GM18873 (cell line): ENCODE results near the gene MS4A14.
A peak's percentile ranks its signal among the peaks of the same experiment; 100 is the strongest.
"Not testable (repeated sequence)": the region's sequence is repeated elsewhere in the genome, so short reads cannot be mapped to it uniquely, and the experiment has no call there.

Experiments used
- ATAC-seq: cut with Tn5 transposase; IDR thresholded peaks from one replicate; pipeline ENCODE4 v1.9.1; 2021; ENCODE audit warnings: mild to moderate bottlenecking, moderate library complexity, moderate number of reproducible peaks; ENCODE audit not compliant: unreplicated experiment, low FRiP score

MS4A14 gene

DNA sequence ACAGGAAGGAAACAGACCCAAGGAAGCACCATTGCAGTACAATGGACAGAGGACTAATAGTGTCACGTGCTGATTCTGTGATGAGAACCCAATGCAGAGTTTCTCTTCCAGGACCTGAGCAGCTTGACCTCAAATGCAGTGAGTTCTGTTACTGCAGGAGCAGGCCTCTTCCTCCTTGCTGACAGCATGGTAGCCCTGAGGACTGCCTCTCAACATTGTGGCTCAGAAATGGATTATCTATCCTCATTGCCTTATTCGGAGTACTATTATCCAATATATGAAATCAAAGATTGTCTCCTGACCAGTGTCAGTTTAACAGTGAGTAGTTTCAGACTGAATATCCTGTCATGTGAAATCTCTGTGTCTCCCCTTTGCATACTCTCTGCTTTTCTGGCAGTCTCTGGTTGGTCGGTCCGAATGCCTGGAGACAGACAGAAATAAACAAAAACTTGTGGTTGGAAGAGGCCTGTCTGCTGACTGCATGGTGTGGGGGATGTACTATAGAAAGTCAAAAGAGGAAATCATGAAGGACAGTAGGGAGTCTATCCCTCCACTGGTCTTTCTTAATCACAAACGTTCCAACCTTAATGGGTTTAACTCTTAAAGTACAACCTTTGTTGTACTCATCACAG, 6.9 kb upstream of the MS4A14 start:
- peak; percentile 77 for ATAC-seq

DNA sequence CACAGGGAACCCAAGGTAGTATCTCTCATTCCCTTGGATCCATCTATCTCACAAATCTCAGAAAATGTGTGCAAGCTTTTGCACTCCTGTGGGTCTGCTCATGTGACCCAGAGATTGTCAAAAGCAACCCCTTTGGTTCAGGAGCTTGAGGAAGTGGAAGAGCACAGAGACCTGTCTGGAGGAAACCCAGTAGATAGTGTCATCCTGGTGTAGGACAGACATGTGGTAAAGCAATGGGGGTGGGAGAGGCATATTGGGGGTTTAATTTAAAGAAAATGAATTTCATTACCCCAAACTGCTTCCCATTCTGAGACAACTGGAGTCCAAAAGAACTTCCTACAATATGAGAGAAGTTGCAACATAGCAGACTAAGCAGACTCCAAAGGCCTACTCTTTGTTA, 5.8 kb upstream of the MS4A14 start:
- no peak for ATAC-seq

DNA sequence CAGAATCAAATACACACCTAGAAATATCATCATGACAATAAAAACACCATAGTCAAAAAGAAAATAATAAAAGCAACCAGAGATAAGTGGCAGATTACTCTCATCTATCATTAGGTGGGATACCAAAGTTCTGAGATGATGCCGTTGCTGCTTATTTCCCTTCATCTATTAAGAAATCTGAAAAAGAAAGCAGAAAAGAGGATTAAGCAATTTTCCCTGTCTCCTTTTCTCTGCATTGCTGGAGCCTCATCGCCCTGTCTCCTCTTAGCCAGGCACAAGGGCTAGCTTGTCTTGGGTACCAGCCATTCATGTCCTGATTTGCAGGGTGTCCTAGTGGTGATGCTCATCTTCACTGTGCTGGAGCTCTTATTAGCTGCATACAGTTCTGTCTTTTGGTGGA, 3.9 kb upstream of the MS4A14 start:
- no peak for ATAC-seq

DNA sequence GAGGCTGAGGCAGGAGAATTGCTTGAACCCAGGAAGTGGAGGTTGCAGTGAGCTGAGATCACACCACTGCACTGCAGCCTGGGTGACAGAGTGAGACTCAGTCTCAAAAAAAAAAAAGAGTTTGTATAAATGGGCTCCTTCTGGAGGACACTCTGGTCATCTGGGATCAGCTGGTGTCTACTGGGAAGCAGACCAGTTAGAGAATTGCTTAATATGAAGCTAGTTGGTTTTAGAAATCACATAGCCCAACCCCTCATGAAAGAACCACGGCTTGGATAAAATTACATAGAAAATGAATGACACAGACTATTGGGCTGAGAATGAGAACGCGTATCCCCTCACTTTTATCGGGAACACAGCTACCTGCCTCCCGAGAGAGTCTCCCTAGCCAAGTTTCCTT, 3.2 kb upstream of the MS4A14 start:
- ATAC-seq, result no peak

DNA sequence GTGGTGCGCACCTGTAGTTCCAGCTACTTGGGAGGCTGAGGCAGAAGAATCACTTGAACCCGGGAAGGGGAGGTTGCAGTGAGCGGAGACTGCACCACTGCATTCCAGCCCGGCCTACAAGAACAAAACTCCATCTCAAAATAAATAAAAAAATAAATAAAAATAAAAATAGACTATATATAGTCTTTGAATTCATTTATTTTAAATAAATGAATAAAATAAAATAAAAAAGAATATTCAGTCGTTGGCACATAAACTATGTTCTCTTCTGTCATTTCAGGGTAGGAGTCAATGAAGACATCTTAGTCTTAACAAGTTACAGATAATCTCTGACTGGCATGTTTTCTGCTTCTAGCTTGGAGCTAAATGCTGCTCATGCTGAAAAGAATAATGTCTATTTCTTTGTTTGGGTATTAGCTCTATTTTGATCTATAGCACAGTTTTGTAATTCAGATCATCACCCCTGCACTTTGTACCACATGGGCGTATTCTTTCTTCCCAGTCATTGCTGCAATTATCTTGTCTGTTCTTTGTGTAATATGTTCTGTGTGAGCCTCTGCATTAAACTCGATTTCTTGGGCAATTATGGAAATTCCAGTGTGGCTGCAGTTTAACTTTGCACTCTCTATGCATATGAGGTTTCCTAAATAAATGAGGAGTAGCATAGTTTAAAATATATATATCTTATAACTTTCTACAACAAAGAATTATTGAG, 1.4 kb upstream of the MS4A14 start:
- ATAC-seq, result no peak

DNA sequence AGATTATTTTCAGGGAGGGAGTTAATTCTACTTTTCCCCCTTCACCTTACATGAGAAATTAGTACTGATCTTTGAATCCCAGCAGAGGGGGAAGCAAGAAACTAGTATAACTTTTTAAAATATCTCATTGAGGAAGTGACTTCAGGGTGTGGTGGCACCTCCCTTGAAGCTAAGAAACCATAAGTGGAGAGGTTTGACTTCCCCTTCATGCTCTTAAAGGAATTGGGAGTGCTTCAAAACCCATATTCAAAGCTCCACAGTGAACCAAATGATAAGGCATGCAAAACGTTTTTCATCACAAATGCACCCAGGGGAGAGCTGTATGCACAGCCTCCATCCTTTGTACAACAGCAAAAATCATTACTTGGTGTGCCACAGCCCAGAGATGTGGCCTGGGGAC, 540 bp downstream of the MS4A14 start:
- peak; percentile 49 for ATAC-seq

DNA sequence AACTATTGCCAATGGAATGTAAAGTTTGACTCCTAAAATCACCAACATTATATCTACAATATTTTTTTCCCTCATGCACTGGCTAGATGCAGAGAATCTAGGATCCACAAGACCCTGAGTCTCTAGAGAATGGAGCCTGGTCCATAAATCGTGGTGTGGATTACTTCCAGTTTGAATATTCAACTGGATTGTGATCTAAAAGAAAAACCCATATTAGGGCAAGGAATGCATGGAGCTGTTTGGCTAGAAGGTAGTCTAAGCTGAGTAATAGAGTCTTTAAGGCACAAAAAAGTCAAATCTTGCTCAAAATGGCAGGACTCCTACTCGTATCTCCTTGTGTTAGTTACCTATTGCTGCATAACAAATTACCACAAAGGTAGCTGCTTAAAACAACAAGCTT, 23.8 kb downstream of the MS4A14 start:
- ATAC-seq, result no peak

DNA sequence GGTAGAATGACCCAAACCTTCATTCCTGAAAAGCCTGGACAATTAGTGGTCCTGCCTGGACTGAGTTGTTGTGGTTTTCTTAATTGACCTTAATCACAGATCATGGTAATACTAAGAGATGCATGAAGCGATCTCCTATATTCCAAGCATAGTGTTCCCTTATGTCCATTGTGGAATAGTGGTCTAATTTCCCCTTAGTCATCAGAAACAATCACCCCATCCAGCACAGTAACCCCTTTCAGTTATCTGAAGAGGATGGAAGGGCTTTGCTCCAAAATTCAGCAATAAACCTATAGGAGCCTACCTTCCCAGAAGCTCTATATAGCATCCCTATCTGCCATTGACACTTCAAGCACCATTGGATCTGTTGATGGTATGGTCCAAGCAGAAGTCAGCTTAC, 26.4 kb downstream of the MS4A14 start:
- no peak for ATAC-seq

DNA sequence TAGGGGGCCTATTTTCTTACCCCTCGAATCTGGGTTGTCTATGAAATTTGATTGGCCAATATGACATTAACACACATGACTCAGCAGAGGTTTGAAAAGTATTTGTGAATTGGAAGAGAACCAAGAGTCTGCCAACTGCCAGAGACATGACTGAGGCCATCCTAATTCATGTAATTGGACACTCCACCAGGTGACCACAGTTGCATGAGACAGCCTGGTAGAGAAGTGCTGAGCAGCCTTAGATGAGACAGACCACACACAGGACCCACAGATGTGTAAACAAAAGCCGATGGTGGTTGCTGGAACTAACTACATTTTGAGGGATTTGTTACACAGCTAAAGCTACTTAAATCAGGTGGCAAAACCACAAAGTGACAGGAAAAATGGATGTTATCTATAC, 32.3 kb downstream of the MS4A14 start:
- no peak for ATAC-seq

DNA sequence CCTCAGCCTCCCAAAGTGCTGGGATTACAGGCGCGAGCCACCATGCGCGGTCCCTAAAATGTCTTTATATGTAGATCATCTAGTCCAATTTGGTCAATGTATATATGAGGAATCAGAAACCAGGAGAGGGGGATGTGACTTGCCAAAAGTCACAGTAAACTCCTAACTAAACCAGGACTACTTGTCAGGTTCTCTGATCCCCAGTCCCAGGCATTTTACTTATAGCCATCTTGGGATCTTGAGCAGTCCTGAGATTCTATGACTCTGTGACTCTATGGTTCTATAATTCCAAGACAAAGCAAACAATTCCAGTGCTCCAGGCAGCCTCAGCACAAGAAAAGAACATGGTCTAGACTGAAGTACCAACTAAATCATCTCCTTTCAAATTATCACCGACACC, 33.0 kb downstream of the MS4A14 start, which contains the start of gene MS4A5:
TSS of gene MS4A5 (plus strand) at position 301 of the 400 bp plus-strand sequence. CDS start 103 bp downstream, outside the sequence.
- ATAC-seq, result no peak

DNA sequence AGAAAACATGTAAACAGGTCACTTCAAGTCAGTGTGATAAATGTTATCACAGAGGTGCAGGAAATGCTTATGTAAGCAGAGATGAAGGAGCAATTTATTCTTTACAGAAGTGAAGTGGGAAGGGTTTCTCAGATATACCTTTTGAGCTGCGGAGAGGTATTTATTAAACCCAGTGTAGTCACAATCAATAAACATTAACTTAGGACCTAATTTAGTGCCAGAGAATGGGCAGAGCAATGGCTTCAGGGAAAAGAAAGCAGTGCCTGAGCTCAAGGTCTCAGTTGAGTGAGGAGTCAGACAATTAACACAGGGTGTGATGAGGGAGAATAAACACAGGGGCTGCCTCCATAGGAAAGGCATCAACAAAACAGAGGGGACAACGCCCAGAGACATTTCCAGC, 35.0 kb downstream of the MS4A14 start:
- no peak for ATAC-seq

DNA sequence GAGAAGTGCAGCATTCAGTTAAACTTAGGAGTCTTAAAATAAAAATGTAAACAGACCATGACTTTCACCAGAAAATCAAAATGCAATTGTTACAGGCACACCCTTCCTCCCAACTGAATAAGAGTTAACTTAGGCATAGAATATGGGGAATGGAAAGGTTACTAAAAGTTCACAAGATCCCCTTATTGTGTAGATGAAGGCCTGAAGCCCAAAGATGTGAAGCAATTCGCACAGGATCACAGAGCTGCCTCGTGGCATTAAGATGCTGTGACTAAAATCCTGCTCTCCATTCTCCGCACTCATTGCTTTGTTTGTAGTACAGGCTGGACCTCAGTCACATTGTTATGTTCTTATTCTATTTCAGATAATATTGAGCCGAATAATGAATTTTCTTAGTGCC, 37.1 kb downstream of the MS4A14 start:
- no peak for ATAC-seq

DNA sequence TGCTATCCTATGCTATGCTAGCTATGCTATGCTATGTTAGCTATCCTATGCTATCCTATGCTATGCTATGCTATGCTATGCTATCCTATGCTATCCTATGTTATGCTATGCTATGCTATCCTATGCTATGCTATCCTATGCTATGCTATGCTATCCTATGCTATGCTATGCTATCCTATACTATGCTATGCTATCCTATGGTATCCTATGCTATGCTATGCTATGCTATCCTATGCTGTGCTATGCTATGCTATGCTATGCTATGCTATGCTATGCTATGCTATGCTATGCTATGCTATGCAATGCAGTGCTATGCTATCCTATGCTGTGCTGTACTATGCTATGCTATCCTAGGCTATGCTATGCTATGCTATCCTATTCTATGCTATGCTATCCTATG, 50.8 kb downstream of the MS4A14 start:
- no peak for ATAC-seq

DNA sequence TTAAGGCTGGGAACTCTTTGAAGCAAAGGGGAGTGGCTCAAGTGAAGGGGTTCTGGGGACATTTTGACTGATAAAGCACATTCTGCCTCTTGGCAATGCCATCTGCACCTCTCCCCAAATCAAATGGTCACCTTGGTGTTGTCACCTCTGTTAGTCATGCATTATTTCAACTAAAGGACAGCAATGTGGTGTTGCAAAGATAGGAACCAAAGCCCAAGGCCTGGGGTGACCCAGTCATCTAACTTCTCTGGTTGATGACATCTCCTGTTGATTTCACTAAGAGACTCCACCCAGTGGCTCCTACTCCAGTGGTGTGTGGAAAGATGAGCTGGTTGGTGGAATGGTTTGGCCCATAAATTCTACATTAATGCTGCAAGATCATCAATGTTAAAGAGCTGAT, 51.6 kb downstream of the MS4A14 start:
- ATAC-seq, result no peak

DNA sequence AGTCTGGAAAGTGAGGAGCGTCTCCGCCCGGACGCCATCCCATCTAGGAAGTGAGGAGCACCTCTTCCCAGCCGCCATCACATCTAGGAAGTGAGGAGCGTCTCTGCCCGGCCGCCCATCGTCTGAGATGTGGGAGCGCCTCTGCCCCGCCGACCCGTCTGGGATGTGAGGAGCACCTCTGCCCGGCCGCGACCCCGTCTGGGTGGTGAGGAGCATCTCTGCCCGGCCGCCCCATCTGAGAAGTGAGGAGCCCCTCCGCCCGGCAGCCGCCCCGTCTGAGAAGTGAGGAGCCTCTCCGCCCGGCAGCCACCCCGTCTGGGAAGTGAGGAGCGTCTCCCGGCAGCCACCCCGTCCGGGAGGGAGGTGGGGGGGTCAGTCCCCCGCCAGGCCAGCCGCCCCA, 54.9 kb downstream of the MS4A14 start:
- not testable (repeated sequence) for ATAC-seq

DNA sequence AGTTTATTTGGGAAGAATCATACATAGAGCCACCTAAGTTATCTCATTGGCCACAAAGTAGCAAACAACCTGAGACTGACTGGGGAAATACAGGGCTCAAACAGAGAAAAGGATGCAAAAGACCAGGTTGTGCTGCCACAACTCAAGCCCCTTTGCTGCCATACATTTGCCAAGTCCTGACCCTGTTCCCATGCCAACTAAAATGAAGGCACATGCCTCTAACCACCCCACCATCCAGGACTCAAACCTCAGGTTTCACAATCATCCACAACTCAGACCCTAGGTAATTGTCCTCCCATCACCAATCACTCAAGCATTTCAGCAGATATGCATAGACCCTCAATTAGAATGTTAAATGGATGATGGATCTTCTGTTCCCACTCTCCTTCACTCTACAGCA, 58.0 kb downstream of the MS4A14 start:
- no peak for ATAC-seq

DNA sequence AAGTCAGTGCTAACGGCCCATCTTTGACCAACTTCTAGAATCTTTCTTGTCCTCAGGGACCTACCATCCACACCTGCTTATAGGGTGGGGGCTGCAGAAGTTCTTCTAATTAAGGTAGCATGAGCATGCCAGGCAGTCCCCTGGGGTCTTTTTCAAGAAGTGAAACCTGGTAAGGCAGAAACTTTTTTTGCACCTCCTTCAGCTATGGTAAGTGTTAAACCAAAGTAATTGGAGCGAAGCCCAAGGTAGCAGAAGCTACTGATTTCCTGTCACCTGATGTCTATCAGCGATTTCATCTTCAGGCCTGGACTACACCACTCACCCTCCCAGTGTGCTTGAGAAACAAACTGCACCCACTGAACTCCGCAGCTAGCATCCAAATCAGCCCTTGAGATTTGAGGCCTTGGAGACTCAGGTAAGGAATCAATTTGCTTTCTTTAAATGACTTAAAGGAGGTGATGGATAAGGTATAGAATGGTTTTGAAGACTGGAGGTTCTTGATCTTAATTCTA, 59.3 kb downstream of the MS4A14 start, which contains the start of gene MS4A1:
TSS of gene MS4A1 (plus strand) at position 317 of the 512 bp plus-strand sequence. CDS start 6,528 bp downstream, outside the sequence.
- ATAC-seq, result peak; percentile 75

DNA sequence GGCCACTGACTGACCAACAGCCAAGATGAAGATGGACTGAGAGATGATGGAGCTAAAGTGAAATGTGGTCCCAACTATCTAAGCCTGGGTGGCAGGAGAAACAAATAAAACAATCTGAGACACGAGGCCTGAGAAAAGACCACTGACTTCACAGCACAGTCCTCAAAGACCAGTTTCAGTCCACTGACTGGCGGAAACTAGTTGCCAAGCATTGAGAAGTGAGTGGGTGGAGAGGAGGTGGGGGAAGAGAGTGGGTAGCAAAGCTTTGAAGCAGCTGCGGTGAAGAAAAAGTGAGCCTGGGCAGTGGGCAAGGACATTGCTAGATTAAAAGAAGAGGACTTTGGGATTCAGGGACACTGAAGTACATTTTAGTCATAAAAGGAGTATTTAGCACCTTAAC, 61.3 kb downstream of the MS4A14 start:
- peak; percentile 37 for ATAC-seq

DNA sequence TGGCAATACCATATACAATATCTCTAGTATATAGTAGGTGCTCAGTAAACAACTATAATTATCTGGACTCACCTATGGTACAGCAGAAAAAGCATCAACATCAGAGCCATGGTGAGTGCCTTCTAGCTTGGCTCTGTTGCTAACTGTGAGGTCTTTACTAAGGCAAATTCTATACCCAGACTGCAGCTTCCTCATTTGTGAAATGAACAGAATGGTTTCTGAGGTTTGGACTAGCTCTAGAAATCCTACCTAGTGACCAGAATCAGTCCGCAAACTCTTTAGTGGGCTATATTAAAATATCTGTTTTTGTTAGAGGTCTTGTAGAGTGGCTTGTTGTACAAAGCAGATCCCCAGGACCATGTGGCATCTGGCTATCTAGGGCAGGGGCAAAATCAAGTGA, 63.1 kb downstream of the MS4A14 start:
- ATAC-seq, result no peak
